Effector memory CD4-positive, alpha-beta T cell (primary cell): ENCODE data around the gene PUM1.

ENCODE experiments used
- DNase-seq, 3 donors: peaks; one replicate each; pipeline ENCODE4 v3.0.0-alpha.2; 2020
- H3K27ac ChIP-seq: 2 replicates; pipeline ENCODE4 v1.7.0; 2013; ENCODE audit warnings: mild to moderate bottlenecking, low read length, moderate library complexity; ENCODE audit not compliant: insufficient read depth, poor library complexity, severe bottlenecking
- H3K27me3 ChIP-seq: replicated peaks from 2 replicates; pipeline ENCODE4 v1.7.0; 2013; ENCODE audit warnings: mild to moderate bottlenecking, low read length; ENCODE audit not compliant: insufficient read depth, control insufficient read depth, poor library complexity, severe bottlenecking
- H3K36me3 ChIP-seq: 2 replicates; pipeline ENCODE4 v1.7.0; 2013; ENCODE audit warnings: mild to moderate bottlenecking, low read length, moderate library complexity; ENCODE audit not compliant: control insufficient read depth, insufficient read depth
- H3K4me1 ChIP-seq: 2 replicates; pipeline ENCODE4 v1.7.0; 2013; ENCODE audit warnings: low read length, mild to moderate bottlenecking; ENCODE audit not compliant: control insufficient read depth, insufficient read depth, poor library complexity, severe bottlenecking
- H3K4me3 ChIP-seq: 2 replicates; pipeline ENCODE4 v1.7.0; 2013; ENCODE audit warnings: low read length, low read depth, mild to moderate bottlenecking; ENCODE audit not compliant: insufficient read depth, poor library complexity, severe bottlenecking
- H3K9me3 ChIP-seq: 2 replicates; pipeline ENCODE4 v1.7.0; 2013; ENCODE audit warnings: mild to moderate bottlenecking, low read length, moderate library complexity; ENCODE audit not compliant: control insufficient read depth

The PUM1 gene

GRCh38 chr1:30887485-30888315 lies 177.8 kb downstream of the PUM1 start:
- H3K4me1 ChIP-seq: no peaks in the 10 kb centered on the region

GRCh38 chr1:30886710-30887428 lies 178.6 kb downstream of the PUM1 start:
- Histone ChIP-seq H3K4me3 (no peak overlapping the region), H3K36me3 (no peaks in the 10 kb centered on the region), H3K4me1 (no peaks in the 10 kb centered on the region), H3K27ac (no peak overlapping the region), H3K9me3 (no peaks in the 10 kb centered on the region), H3K27me3 (no peaks in the 10 kb centered on the region)
- no peak for DNase-seq

More at GRCh38 chr1:30887485-30888315, 177.8 kb downstream of the PUM1 start:
- no peaks in the 10 kb centered on the region for H3K36me3 ChIP-seq
- H3K27ac ChIP-seq: no peak overlapping the region
- no peaks in the 10 kb centered on the region for H3K9me3 ChIP-seq
- no peaks in the 10 kb centered on the region for H3K27me3 ChIP-seq
- no peak for DNase-seq
- no peak overlapping the region for H3K4me3 ChIP-seq

- DNase-seq: no peak
- no peak overlapping the region for H3K27ac ChIP-seq
- H3K27me3 ChIP-seq: no peaks in the 10 kb centered on the region
- no peaks in the 10 kb centered on the region for H3K4me1 ChIP-seq
- H3K36me3 ChIP-seq: no peaks in the 10 kb centered on the region
- H3K9me3 ChIP-seq: no peaks in the 10 kb centered on the region
- H3K4me3 ChIP-seq: no peak overlapping the region
Observed at GRCh38 chr1:30885570-30886522, 179.7 kb downstream of the PUM1 start.

- Histone ChIP-seq H3K4me1 (no peaks in the 10 kb centered on the region), H3K36me3 (no peaks in the 10 kb centered on the region), H3K9me3 (no peaks in the 10 kb centered on the region), H3K27ac (no peak overlapping the region), H3K4me3 (no peak overlapping the region), H3K27me3 (no peaks in the 10 kb centered on the region)
- DNase-seq: no peak
Observed at GRCh38 chr1:30884723-30885122, 180.8 kb downstream of the PUM1 start.

GRCh38 chr1:30883389-30884172 lies 181.9 kb downstream of the PUM1 start:
- Histone ChIP-seq H3K4me3 (no peak overlapping the region), H3K9me3 (no peaks in the 10 kb centered on the region), H3K27ac (no peak overlapping the region), H3K27me3 (no peaks in the 10 kb centered on the region), H3K36me3 (no peaks in the 10 kb centered on the region), H3K4me1 (no peaks in the 10 kb centered on the region)
- DNase-seq: no peak

- DNase-seq: no peak
- Histone ChIP-seq H3K9me3 (no peaks in the 10 kb centered on the region), H3K27me3 (no peaks in the 10 kb centered on the region), H3K4me3 (no peak overlapping the region), H3K4me1 (no peaks in the 10 kb centered on the region), H3K36me3 (no peaks in the 10 kb centered on the region), H3K27ac (no peak overlapping the region)
Observed at GRCh38 chr1:30882678-30883388, 182.7 kb downstream of the PUM1 start.
